GM19452 (cell line): Measurements from ENCODE around the gene NDUFA9.

ENCODE experiments used
- ATAC-seq: cut with Tn5 transposase; IDR thresholded peaks from one replicate; pipeline ENCODE4 v1.9.1; 2021; ENCODE audit not compliant: unreplicated experiment

Gene NDUFA9

DNA sequence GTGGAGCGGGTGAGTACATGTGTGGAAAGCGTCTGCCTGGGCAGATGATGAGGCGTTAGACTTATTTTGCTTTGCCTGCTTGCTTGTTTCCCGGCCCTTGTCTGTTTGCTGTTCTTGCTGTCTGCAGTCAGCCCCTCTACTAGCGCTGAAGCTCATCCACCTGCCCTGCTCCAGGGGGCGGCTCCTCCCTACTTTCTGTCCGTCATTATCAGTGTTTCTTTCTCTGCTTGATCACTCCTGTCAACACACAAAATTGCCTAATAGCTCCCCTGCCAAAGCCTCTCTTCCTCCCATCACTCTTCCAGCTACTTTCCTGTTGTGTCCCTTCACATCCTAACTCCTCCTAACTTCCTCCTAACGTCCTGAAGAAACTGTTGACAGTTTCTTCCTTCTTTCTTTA is 36.4 kb downstream of the NDUFA9 start:
- ATAC-seq = no peak

DNA sequence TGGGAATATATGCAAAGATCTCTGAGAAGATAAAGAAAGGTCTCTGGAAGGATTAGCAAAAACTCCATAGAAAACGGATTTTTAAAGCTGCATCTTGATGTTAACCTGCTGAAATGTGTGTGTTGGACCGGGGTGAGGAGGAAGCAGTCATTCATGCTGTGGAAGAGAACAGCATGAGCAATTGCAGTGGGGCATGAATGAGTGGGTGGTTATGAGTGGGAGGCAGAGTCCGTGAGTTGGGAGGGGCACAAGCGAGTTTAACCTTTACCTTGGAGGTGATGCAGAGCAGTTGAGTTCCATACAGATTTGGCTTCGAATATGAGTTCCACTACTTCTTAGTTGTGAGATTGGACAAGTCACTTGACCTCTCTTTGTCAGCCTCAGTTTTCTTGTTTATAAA is 41.8 kb downstream of the NDUFA9 start:
- no peak for ATAC-seq
